Neural cell (in vitro differentiated cells): ENCODE data around the gene VPREB1. TPM values are rescaled to one million over a fixed set of nuclear protein-coding genes. Genes with fewer than 3 reads are reported as not detected.

ENCODE experiments used
- H2AFZ ChIP-seq: fragments of 200-600, 300-800 bp; sonication (generic), shearing (Covaris generic); 2 replicates; pipeline ENCODE4 v1.6.0; 2014; ENCODE audit warnings: low read depth, mild to moderate bottlenecking, antibody characterized with exemption, low read length, moderate library complexity
- H3F3A ChIP-seq: fragments of 200-600 bp; shearing (Covaris generic); 2 replicates; pipeline ENCODE4 v1.6.1; 2016; ENCODE audit warnings: mild to moderate bottlenecking, moderate library complexity, mixed read lengths, antibody characterized with exemption, low read length; ENCODE audit not compliant: insufficient read depth, poor library complexity, severe bottlenecking
- H3K27ac ChIP-seq: fragments of 200-600, 300-800 bp; sonication (generic), shearing (Covaris generic); 2 replicates; pipeline ENCODE4 v1.5.1; 2014; ENCODE audit warnings: mild to moderate bottlenecking, low read length, moderate library complexity
- H3K27me3 ChIP-seq: fragments of 300-800, 200-600 bp; sonication (generic), shearing (Covaris generic); 2 replicates; pipeline ENCODE4 v1.6.0; 2014; ENCODE audit warnings: mild to moderate bottlenecking, low read depth, low read length, moderate library complexity; ENCODE audit not compliant: insufficient read depth
- H3K36me3 ChIP-seq: fragments of 300-800, 200-600 bp; sonication (generic), shearing (Covaris generic); 2 replicates; pipeline ENCODE4 v1.5.1; 2014; ENCODE audit warnings: mild to moderate bottlenecking, antibody characterized with exemption, low read length, moderate library complexity; ENCODE audit not compliant: insufficient read depth
- H3K4me2 ChIP-seq: fragments of 300-800, 200-600 bp; sonication (generic), shearing (Covaris generic); 2 replicates; pipeline ENCODE4 v1.6.0; 2014; ENCODE audit warnings: mild to moderate bottlenecking, low read length
- H3K4me3 ChIP-seq: fragments of 300-800, 200-600 bp; sonication (generic), shearing (Covaris generic); 2 replicates; pipeline ENCODE4 v1.5.1; 2014; ENCODE audit warnings: mild to moderate bottlenecking, low read length, moderate library complexity
- H3K79me2 ChIP-seq: fragments of 200-600 bp; shearing (Covaris generic); replicated peaks from 2 replicates; pipeline ENCODE4 v1.6.0; 2014; ENCODE audit warnings: mild to moderate bottlenecking, low read length, moderate library complexity; ENCODE audit not compliant: insufficient read depth
- H3K9ac ChIP-seq: fragments of 300-800, 200-600 bp; sonication (generic), shearing (Covaris generic); 2 replicates; pipeline ENCODE4 v1.6.1; 2016; ENCODE audit warnings: mild to moderate bottlenecking, low read length, mixed read lengths
- H3K9me2 ChIP-seq: fragments of 200-600 bp; shearing (Covaris generic); 2 replicates; pipeline ENCODE4 v1.6.1; 2016; ENCODE audit warnings: mild to moderate bottlenecking, low read length, mixed read lengths; ENCODE audit not compliant: insufficient read depth
- H3K9me3 ChIP-seq: fragments of 200-600, 300-800 bp; sonication (generic), shearing (Covaris generic); 2 replicates; pipeline ENCODE4 v1.6.1; 2016; ENCODE audit warnings: mild to moderate bottlenecking, mixed run types, low read length, moderate library complexity, mixed read lengths
- H4K20me1 ChIP-seq: fragments of 200-600 bp; shearing (Covaris generic); 2 replicates; pipeline ENCODE4 v1.6.1; 2016; ENCODE audit warnings: mild to moderate bottlenecking, mixed run types; ENCODE audit not compliant: insufficient read depth
- EP300 ChIP-seq: fragments of 450-650 bp; conservative IDR thresholded peaks from 2 replicates; pipeline ENCODE4 v1.6.1; 2014; ENCODE audit warnings: antibody characterized with exemption, mild to moderate bottlenecking, moderate library complexity; ENCODE audit not compliant: poor library complexity, severe bottlenecking
- EZH2 ChIP-seq: fragments of 200-600, 300-800 bp; shearing (Covaris generic), sonication (generic); IDR thresholded peaks from 2 replicates; pipeline ENCODE4 v1.6.1; 2014; ENCODE audit warnings: antibody characterized with exemption, low read length, borderline replicate concordance, mild to moderate bottlenecking; ENCODE audit not compliant: insufficient read depth, poor library complexity, severe bottlenecking
- MXI1 ChIP-seq: fragments of 450-650 bp; conservative IDR thresholded peaks from 2 replicates; pipeline ENCODE4 v1.6.1; 2014; ENCODE audit warnings: antibody characterized with exemption, mild to moderate bottlenecking; ENCODE audit not compliant: poor library complexity, severe bottlenecking
- POLR2AphosphoS5 ChIP-seq: IDR thresholded peaks from 2 replicates; pipeline ENCODE4 v1.6.1; 2012
- RAD21 ChIP-seq: fragments of 450-650 bp; conservative IDR thresholded peaks from 2 replicates; pipeline ENCODE4 v1.6.1; 2014; ENCODE audit warnings: antibody characterized with exemption, mild to moderate bottlenecking, moderate library complexity
- SMC3 ChIP-seq: fragments of 450-650 bp; conservative IDR thresholded peaks from 2 replicates; pipeline ENCODE4 v1.6.1; 2014; ENCODE audit warnings: antibody characterized with exemption, mild to moderate bottlenecking, moderate library complexity; ENCODE audit not compliant: poor library complexity
- TAF1 ChIP-seq: IDR thresholded peaks from 2 replicates; pipeline ENCODE4 v1.6.1; 2012; ENCODE audit warnings: low read depth
- polyA plus RNA-seq: library from polyadenylated mRNA; depleted of rRNA; stranded (reverse); fragments of >200 nt; gene quantifications from 2 replicates; pipeline ENCODE4 v1.2.3, GENCODE V29; 2014
- TF ChIP-seq, protein P1 (sequence below): fragments of 450-650 bp; IDR thresholded peaks from 2 replicates; pipeline ENCODE4 v1.5.1; 2014; ENCODE audit warnings: antibody characterized with exemption, mild to moderate bottlenecking, moderate library complexity; ENCODE audit not compliant: poor library complexity, severe bottlenecking

Gene VPREB1
- polyA plus RNA-seq, 1 donor from 2014 or later, result not detected

- TF ChIP-seq SMC3, result no peak
- no peak for TF ChIP-seq MXI1
- no peak for TF ChIP-seq EZH2
- no peak for TF ChIP-seq POLR2AphosphoS5
- no peak for TF ChIP-seq EP300
- TF ChIP-seq, protein P1, sequence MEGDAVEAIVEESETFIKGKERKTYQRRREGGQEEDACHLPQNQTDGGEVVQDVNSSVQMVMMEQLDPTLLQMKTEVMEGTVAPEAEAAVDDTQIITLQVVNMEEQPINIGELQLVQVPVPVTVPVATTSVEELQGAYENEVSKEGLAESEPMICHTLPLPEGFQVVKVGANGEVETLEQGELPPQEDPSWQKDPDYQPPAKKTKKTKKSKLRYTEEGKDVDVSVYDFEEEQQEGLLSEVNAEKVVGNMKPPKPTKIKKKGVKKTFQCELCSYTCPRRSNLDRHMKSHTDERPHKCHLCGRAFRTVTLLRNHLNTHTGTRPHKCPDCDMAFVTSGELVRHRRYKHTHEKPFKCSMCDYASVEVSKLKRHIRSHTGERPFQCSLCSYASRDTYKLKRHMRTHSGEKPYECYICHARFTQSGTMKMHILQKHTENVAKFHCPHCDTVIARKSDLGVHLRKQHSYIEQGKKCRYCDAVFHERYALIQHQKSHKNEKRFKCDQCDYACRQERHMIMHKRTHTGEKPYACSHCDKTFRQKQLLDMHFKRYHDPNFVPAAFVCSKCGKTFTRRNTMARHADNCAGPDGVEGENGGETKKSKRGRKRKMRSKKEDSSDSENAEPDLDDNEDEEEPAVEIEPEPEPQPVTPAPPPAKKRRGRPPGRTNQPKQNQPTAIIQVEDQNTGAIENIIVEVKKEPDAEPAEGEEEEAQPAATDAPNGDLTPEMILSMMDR, result no peak
- TF ChIP-seq RAD21, result no peak
- no peak overlapping the region for H2AFZ ChIP-seq
- H3K27me3 ChIP-seq, result peaks cover 5% of the 10 kb centered on the region
These were observed 9.0 kb upstream of the VPREB1 start for GRCh38 chr22:22235558-22235957.

GRCh38 chr22:22237521-22237920, 7.1 kb upstream of the VPREB1 start:
- Histone ChIP-seq H3K9me2 (no peaks in the 10 kb centered on the region), H3K27ac (no peak overlapping the region), H4K20me1 (no peaks in the 10 kb centered on the region), H3K4me3 (no peak overlapping the region), H3K9me3 (no peaks in the 10 kb centered on the region), H3K9ac (no peak overlapping the region), H2AFZ (no peak overlapping the region), H3K79me2 (no peaks in the 10 kb centered on the region), H3K4me2 (no peak overlapping the region), H3K36me3 (no peaks in the 10 kb centered on the region), H3K27me3 (peaks cover 17% of the 10 kb centered on the region), H3F3A (no peaks in the 10 kb centered on the region)
- TF ChIP-seq MXI1 (no peak), EP300 (no peak), POLR2AphosphoS5 (no peak), SMC3 (no peak), EZH2 (no peak), TAF1 (no peak), RAD21 (no peak)
- TF ChIP-seq, protein P1, result no peak

More at GRCh38 chr22:22235558-22235957, 9.0 kb upstream of the VPREB1 start:
- Histone ChIP-seq H3K9me2 (no peaks in the 10 kb centered on the region), H3K9me3 (no peaks in the 10 kb centered on the region), H3F3A (no peaks in the 10 kb centered on the region), H3K4me2 (no peak overlapping the region), H4K20me1 (no peaks in the 10 kb centered on the region), H3K36me3 (no peaks in the 10 kb centered on the region), H3K27ac (no peak overlapping the region), H3K9ac (no peak overlapping the region), H3K79me2 (no peaks in the 10 kb centered on the region), H3K4me3 (no peak overlapping the region)
